Erythroblast (primary cell): ENCODE results near the gene FTO.

ENCODE experiments used
- GATA1 ChIP-seq: IDR thresholded peaks from 2 replicates; pipeline ENCODE4 v1.6.1; 2011; ENCODE audit warnings: low read depth, mild to moderate bottlenecking, control low read depth, low read length, moderate library complexity
- POLR2A ChIP-seq: IDR thresholded peaks from 2 replicates; pipeline ENCODE4 v1.6.1; 2011; ENCODE audit warnings: mild to moderate bottlenecking, low read length

DNA sequence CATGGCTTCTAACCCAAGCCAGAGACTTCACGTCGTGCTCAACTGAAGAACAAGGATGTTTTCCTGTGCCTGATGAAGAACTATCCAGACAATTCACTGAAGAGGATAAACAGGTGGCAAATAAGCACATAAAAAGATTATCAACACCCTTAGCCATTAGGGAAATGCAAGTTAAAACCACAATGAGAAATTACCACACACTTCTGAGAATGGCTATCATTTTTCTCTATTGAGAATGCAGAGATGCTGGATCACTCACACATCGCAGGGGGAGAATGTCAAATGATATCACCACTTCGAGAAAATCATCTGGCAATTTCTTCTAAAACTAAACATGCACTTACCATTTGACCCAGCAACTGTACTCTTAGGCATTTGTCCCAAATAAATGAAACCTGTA lies 419.8 kb downstream of the FTO start:
- TF ChIP-seq POLR2A (no peak), GATA1 (no peak)
